Stimulated activated CD8-positive, alpha-beta memory T cell treated with anti-CD3 and anti-CD28 coated beads, Interleukin-12 subunit alpha, Interleukin-12 subunit beta, amount 100 ng/mL, for 24 hours (primary cell): ENCODE results near the gene TSR2.
"Not testable (repeated sequence)": the region's sequence is repeated elsewhere in the genome, so short reads cannot be mapped to it uniquely, and the experiment has no call there.

ENCODE experiments used
- DNase-seq: peaks from one replicate; pipeline ENCODE4 v3.0.0-alpha.2; 2020; ENCODE audit errors: extremely low read depth

Gene TSR2

GRCh38 chrX:54473993-54474859, 34.0 kb downstream of the TSR2 start:
- no peak for DNase-seq

- DNase-seq = no peak
These were observed 39.2 kb downstream of the TSR2 start for GRCh38 chrX:54479136-54480111.

DNA sequence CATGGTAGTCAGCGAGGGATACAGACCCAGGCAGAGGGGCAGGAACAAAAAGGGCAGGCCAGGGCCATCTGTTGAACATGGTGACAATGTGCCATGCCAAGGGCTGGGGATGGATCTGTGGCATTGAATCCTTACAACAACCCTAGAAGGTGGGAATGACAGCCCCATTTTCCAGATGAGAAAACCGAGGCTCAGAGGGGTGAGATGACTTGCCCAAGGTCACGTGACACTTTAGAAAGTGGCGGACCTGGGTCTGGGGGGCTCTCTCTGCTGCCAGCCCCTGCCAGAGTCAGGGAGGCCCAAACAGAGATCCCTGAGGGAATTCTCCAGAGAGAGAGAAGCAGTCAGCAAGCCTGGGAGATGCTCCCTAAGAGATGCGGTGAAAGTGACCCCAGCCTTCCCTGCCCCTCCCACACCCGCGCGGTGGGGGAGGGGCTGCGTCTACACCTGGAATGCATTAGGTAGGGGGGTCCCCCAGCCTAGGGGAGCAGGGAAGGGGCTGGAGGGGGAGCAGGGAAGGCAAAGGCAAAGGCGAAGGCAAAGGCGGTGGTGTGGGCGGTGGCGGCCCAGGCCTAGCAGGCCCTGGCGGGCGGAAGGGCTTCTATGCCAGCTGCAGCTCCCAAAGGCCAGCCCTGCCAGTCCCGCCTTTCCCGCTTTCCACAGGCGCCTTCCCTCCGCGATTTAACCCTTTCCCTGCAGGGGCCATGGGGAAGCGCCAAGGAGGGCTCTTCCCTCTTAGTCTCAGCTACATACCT, 42.8 kb downstream of the TSR2 start:
- no peak for DNase-seq

DNA sequence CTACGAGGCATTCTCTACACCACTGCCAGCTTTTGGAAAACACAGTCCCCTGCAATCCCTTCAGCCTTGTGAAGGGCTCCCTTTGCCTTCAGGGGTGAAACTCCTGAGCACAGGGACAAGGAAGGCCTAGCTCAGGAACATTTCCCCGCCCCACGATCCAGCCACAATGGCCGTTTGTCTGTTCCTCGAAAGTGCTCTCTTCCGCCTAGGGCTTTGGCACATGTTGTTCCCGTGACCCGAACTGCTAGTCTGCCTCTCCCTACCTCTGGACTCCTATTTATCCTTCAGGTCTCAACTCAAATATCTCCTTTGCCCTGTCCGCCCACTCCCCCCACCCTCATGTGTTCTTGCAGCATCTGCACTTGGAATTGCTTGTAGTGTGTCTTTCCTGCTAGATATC, 43.7 kb downstream of the TSR2 start:
- no peak for DNase-seq

DNA sequence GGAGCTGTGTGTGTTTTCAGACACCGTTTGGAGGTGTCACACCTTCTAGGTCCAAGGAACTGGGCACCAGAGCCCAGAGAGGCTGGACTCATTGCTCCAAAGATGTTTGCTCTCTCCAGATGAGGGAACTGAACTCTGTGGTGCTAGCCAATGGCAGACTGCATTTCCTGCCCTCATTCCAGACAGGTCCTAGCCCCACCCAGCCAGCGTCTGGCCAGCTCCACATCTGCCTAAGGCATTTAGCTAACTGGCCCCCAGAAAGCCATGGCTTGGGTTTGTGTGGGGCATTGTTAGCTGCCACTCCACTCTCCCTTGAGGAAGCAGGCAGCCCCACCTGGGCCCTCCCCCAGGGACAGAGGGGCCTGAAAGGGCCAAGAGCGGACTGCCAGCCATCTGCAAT, 44.5 kb downstream of the TSR2 start:
- DNase-seq = no peak

DNA sequence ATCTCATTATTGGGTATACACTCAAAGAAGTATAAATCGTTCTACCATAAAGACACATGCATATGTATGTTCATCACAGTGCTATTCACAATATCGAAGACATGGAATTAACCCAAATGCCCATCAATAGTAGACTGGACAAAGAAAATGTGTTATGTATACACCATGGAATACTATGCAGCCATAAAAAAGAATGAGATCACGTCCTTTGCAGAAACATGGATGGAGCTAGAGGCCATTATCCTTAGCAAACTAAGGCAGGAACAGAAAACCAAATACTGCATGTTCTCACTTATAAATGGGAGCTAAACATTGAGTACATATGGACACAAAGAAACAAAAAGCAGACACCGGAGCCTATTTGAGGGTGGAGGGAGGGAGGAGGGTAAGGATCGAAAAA, 49.6 kb downstream of the TSR2 start:
- DNase-seq = not testable (repeated sequence)

- DNase-seq = no peak
These were observed 52.1 kb downstream of the TSR2 start for GRCh38 chrX:54492340-54492739.

- DNase-seq = no peak
These were observed 54.2 kb downstream of the TSR2 start for GRCh38 chrX:54494166-54494988.
